GM19463 (cell line): ENCODE measurements around the gene PCDHGA12.

Source experiments
- ATAC-seq: cut with Tn5 transposase; IDR thresholded peaks from one replicate; pipeline ENCODE4 v1.9.1; 2021; ENCODE audit warnings: mild to moderate bottlenecking, moderate library complexity; ENCODE audit not compliant: unreplicated experiment

Gene PCDHGA12

GRCh38 chr5:141439411-141440141, 9.3 kb downstream of the PCDHGA12 start:
- no peak for ATAC-seq

- ATAC-seq: no peak
Measured at GRCh38 chr5:141440341-141440740, 10.0 kb downstream of the PCDHGA12 start.

- ATAC-seq: no peak
Measured at GRCh38 chr5:141441571-141442170, 11.4 kb downstream of the PCDHGA12 start.

DNA sequence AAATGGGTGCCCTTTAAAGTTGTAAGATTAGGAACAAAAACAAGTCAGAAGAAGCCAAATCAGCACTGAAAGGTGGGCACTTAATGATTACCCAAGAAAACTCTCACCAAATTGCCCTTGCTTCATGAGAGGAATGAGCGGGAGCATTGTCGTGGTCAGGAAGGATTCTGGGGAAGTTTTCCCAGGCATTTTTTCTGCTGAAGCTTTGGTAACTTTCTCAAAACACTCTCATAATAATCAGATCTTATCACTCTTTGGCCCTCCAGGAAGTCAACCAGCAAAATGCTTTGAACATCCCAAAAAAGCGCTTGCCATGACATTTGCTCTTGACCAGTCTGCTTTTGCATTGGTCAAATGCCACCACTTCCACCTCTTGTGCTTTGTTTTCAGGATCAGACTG, 35.0 kb downstream of the PCDHGA12 start:
- no peak for ATAC-seq

- ATAC-seq: peak; percentile 99
Measured at GRCh38 chr5:141475625-141476131, 45.4 kb downstream of the PCDHGA12 start, which contains the start of gene PCDHGC3. Gene PCDHGC3, plus strand, starts transcription at chr5:141475966. Its CDS starts 151 bp downstream, at chr5:141476117.

- ATAC-seq: peak; percentile 24
Measured at GRCh38 chr5:141476132-141476911, 46.0 kb downstream of the PCDHGA12 start.

GRCh38 chr5:141477044-141477575, 46.8 kb downstream of the PCDHGA12 start:
- ATAC-seq: no peak

- no peak for ATAC-seq
Measured at GRCh38 chr5:141477815-141478214, 47.5 kb downstream of the PCDHGA12 start.

GRCh38 chr5:141478321-141478945, 48.1 kb downstream of the PCDHGA12 start:
- no peak for ATAC-seq

DNA sequence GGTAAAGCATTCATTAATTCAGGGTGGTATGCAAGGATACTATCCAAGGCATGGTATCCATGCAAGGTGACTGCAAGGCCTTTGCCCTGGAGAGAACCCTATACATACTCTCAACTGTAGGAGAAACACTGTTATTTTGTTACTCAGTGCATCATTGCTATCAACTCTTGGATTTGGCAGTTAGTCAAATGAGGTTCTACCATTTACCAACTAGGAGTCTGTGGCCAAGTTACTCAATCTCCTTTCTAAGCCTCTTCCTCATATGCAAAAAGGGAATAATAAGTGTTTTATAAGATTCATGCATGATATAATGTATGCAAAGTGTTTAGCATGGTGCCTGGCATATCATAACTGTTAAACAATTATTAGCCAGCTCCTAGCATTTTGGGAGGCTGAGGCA, 49.5 kb downstream of the PCDHGA12 start:
- ATAC-seq: no peak
